HUES48 (cell line): Measurements from ENCODE around the gene IFNA17.

Experiments used
- H3K27ac ChIP-seq: one replicate; pipeline ENCODE4 v1.7.0; 2013; ENCODE audit warnings: low read depth, low read length, inconsistent platforms
- H3K27me3 ChIP-seq: 2 replicates; pipeline ENCODE4 v1.6.1; 2013; ENCODE audit warnings: mild to moderate bottlenecking, low read length; ENCODE audit not compliant: control insufficient read depth, insufficient read depth
- H3K36me3 ChIP-seq: 2 replicates; pipeline ENCODE4 v1.6.1; 2013; ENCODE audit warnings: low read length; ENCODE audit not compliant: control insufficient read depth, insufficient read depth
- H3K4me1 ChIP-seq: 2 replicates; pipeline ENCODE4 v1.6.1; 2013; ENCODE audit warnings: mild to moderate bottlenecking, low read length; ENCODE audit not compliant: control insufficient read depth, insufficient read depth
- H3K4me3 ChIP-seq: 2 replicates; pipeline ENCODE4 v1.5.1; 2013; ENCODE audit warnings: mild to moderate bottlenecking, low read depth, low read length
- H3K9ac ChIP-seq: 2 replicates; pipeline ENCODE4 v1.6.1; 2013; ENCODE audit warnings: mild to moderate bottlenecking, low read depth, low read length, moderate library complexity
- H3K9me3 ChIP-seq: 2 replicates; pipeline ENCODE4 v1.6.1; 2013; ENCODE audit warnings: low read length; ENCODE audit not compliant: control insufficient read depth, insufficient read depth

Gene IFNA17

DNA sequence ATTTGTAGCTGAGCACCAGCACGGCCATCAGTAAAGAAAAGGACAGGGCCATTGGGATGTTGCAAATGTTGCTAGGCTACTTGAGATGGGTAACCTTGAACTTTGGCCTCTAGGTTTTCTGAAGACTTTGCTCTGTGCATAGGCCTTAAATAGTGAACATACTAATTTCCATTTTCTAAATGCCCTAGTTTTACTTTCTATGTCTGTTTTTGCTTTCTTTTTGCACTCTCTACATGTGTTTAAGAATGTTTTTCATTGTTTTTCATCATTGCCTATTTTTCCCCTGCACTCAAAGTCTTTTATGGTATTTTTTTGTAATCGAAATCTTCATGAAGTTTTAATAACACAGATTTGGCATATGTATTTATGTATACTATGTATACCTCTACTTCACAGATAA, at the start of gene IFNA17:
Gene IFNA17 (minus strand): TSS at position 101 of the 400 bp plus-strand sequence. CDS start 49 bp downstream, at position 52.
- H3K36me3 ChIP-seq, result no peaks in the 10 kb centered on the region
- H3K9ac ChIP-seq, result no peak within 1 kb of the TSS
- H3K4me1 ChIP-seq, result no peaks in the 10 kb centered on the region
- no peaks in the 10 kb centered on the region for H3K9me3 ChIP-seq
- H3K27ac ChIP-seq, result no peak within 1 kb of the TSS
- H3K4me3 ChIP-seq, result no peak within 1 kb of the TSS
- no peaks in the 10 kb centered on the region for H3K27me3 ChIP-seq

DNA sequence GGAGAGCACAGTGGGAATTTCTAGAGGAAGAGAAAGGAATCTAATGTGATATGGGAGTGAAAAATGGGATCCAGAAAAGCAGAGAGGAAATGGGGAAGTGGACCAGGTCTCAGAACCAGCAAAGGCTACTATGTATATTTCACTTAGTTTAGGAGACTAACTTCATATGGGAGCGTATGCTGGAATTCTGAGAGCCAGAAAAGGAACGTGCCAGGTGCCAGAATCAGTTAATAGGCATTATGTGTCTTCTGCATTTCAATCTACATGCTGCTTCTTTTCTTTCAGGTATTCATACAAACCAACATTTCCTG, 40.3 kb upstream of the IFNA17 start:
- no peaks in the 10 kb centered on the region for H3K9me3 ChIP-seq
- peaks cover 65% of the 10 kb centered on the region for H3K27me3 ChIP-seq
- H3K36me3 ChIP-seq, result no peaks in the 10 kb centered on the region
- H3K4me1 ChIP-seq, result no peaks in the 10 kb centered on the region
- no peak overlapping the region for H3K4me3 ChIP-seq
- H3K9ac ChIP-seq, result no peak overlapping the region
- no peak overlapping the region for H3K27ac ChIP-seq

DNA sequence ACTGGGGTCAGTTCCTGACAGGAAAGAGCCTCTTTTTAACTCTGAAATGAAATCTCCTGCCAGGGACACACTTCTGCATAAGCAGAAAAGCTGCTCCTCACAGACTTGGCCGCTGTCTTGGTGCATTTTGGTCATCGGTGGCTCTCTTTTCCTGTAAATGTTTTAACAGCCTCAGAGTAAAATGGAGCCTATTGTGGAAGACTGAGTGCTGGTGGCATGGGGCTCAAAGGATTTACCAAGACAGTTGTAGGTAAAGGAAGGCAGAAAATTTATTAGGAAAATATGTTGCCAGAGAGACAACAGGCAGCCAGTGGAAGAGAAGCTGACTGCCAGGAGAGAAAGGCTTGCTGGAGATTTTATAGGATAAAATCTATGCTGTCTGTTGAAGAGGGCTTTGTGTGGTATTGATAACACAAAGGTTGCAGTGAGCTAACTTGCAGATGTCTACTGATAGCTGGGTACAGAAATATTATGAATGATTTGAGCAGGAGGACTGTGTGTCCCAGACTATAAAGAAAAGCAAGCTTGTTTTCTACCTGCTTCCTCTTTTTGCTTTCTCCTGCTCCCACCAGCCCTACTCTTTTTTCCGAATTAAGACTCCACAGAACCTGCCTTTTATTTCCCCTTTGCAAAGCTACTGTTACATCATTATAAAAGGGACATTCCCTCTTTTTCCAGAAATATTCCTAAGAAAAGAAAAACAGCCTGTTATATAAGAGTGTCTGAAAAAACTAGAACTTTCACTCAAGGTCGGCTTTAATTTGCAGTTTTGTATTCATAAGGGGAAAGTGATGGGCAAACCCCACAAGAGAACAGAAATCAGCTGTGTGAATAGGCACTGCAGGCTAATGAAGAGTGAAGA, 39.7 kb upstream of the IFNA17 start:
- Histone ChIP-seq H3K9ac (no peak overlapping the region), H3K27ac (no peak overlapping the region), H3K36me3 (no peaks in the 10 kb centered on the region), H3K9me3 (no peaks in the 10 kb centered on the region), H3K27me3 (peaks cover 71% of the 10 kb centered on the region), H3K4me1 (no peaks in the 10 kb centered on the region), H3K4me3 (no peak overlapping the region)

- H3K9ac ChIP-seq, result no peak overlapping the region
- no peaks in the 10 kb centered on the region for H3K9me3 ChIP-seq
- H3K27ac ChIP-seq, result no peak overlapping the region
- H3K27me3 ChIP-seq, result peaks cover 79% of the 10 kb centered on the region
- H3K4me1 ChIP-seq, result no peaks in the 10 kb centered on the region
- H3K4me3 ChIP-seq, result no peak overlapping the region
- H3K36me3 ChIP-seq, result no peaks in the 10 kb centered on the region
Measured at GRCh38 chr9:21266733-21267484, 38.9 kb upstream of the IFNA17 start.

- Histone ChIP-seq H3K4me3 (no peak overlapping the region), H3K9me3 (no peaks in the 10 kb centered on the region), H3K4me1 (no peaks in the 10 kb centered on the region), H3K36me3 (no peaks in the 10 kb centered on the region), H3K9ac (no peak overlapping the region), H3K27me3 (peaks cover 89% of the 10 kb centered on the region), H3K27ac (no peak overlapping the region)
Measured at GRCh38 chr9:21265421-21266189, 37.6 kb upstream of the IFNA17 start.

- no peaks in the 10 kb centered on the region for H3K36me3 ChIP-seq
- H3K9me3 ChIP-seq, result no peaks in the 10 kb centered on the region
- H3K4me1 ChIP-seq, result peaks cover 6% of the 10 kb centered on the region; the same call in 1 of the 2 replicates
- H3K9ac ChIP-seq, result no peak overlapping the region
- no peak overlapping the region for H3K27ac ChIP-seq
- peaks cover 6% of the 10 kb centered on the region for H3K27me3 ChIP-seq
- H3K4me3 ChIP-seq, result no peak overlapping the region
Measured at GRCh38 chr9:21255538-21256212, 27.7 kb upstream of the IFNA17 start.

- Histone ChIP-seq H3K9ac (no peak overlapping the region), H3K36me3 (no peaks in the 10 kb centered on the region), H3K27ac (no peak overlapping the region), H3K4me1 (peaks cover 6% of the 10 kb centered on the region; the same call in 1 of the 2 replicates), H3K4me3 (no peak overlapping the region), H3K27me3 (peaks cover 6% of the 10 kb centered on the region), H3K9me3 (no peaks in the 10 kb centered on the region)
Measured at GRCh38 chr9:21252721-21253547, 24.9 kb upstream of the IFNA17 start.

DNA sequence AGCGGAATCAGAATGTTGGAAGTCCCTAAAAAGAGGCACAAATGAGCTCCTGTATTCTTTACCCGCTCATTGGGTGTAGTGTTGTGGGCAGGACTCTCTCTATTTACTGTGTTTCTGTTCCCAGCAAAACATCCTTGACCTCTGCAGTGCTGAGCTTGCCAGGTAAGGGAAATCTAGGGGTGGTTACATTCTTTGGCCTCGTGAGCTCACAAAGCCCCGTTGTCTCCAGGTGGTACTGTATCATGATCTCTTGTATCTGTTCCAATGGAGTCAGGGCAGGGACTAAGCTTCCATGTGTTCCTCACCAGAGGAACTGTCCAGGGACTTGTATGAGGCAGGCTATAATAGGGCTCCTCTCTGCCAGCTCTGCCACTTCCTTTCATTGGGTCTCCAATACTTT, 23.6 kb upstream of the IFNA17 start:
- Histone ChIP-seq H3K4me1 (peaks cover 6% of the 10 kb centered on the region; the same call in 1 of the 2 replicates), H3K9ac (no peak overlapping the region), H3K9me3 (no peaks in the 10 kb centered on the region), H3K4me3 (no peak overlapping the region), H3K27me3 (peaks cover 6% of the 10 kb centered on the region), H3K27ac (peak overlapping the region; percentile 22), H3K36me3 (no peaks in the 10 kb centered on the region)

GRCh38 chr9:21251190-21251589, 23.2 kb upstream of the IFNA17 start:
- H3K9ac ChIP-seq, result no peak overlapping the region
- no peaks in the 10 kb centered on the region for H3K36me3 ChIP-seq
- peaks cover 6% of the 10 kb centered on the region for H3K27me3 ChIP-seq
- no peak overlapping the region for H3K4me3 ChIP-seq
- H3K4me1 ChIP-seq, result peaks cover 6% of the 10 kb centered on the region; the same call in 1 of the 2 replicates
- no peaks in the 10 kb centered on the region for H3K9me3 ChIP-seq
- H3K27ac ChIP-seq, result peak overlapping the region; percentile 22

DNA sequence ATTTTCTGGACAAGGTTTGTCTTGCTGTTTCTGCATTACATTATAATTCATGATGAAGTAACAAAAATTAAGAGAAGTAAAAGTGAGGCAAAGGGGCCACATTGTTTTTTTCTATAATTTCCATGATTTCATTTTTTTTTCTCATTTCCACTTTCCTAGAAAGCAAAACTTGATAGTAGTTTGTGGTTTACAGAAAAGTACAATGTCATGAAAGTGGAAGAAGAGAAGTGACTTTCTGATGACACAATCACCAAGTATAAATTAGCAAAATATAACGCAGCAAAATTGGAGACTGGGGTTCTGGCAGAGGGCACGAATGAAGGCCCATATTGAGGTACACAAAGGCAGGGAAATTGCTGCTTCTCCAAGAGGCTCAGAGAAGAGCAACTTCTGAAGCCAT, 16.8 kb upstream of the IFNA17 start:
- Histone ChIP-seq H3K9me3 (no peaks in the 10 kb centered on the region), H3K9ac (no peak overlapping the region), H3K4me3 (no peak overlapping the region), H3K36me3 (no peaks in the 10 kb centered on the region), H3K4me1 (no peaks in the 10 kb centered on the region), H3K27ac (no peak overlapping the region), H3K27me3 (no peaks in the 10 kb centered on the region)
